Measurements from ENCODE around the gene NELL2.
A peak's percentile ranks its signal among the peaks of the same experiment; 100 is the strongest.
"Not testable (repeated sequence)": the region's sequence is repeated elsewhere in the genome, so short reads cannot be mapped to it uniquely, and the experiment has no call there.

NELL2 gene

GRCh38 chr12:44875954-44876543, at the start of gene NELL2:
TSS of gene NELL2 (minus strand) at chr12:44876315. CDS start at chr12:44875869, 446 bp downstream.
- DNase-seq (ENCODE audit: low read depth in 3 of 3), result peak; percentile 40 to 72 (median 48)

DNA sequence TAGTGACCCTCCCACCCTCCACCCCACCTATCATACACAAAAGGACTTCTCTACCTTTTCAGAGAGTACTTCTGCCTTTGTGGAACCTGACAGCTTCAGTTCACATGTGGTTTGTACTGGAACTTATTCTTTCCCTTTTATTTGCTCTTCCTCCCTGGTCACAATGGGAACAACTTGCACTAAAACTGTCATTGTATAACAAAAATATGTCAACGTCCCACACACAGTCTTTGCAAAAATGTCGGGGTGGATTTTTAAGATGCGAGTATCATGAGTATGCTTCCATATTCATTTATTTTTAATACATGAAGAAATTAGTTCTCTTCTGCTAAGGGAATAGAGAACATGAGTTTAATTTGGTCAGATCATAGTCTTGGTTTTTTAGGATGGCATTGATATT, 45.6 kb upstream of the NELL2 start:
- DNase-seq (ENCODE audit: low read depth in 3 of 3), result no peak

- no peak for DNase-seq (ENCODE audit: low read depth in 3 of 3)
Observed at GRCh38 chr12:44917141-44917540, 41.0 kb upstream of the NELL2 start.

DNA sequence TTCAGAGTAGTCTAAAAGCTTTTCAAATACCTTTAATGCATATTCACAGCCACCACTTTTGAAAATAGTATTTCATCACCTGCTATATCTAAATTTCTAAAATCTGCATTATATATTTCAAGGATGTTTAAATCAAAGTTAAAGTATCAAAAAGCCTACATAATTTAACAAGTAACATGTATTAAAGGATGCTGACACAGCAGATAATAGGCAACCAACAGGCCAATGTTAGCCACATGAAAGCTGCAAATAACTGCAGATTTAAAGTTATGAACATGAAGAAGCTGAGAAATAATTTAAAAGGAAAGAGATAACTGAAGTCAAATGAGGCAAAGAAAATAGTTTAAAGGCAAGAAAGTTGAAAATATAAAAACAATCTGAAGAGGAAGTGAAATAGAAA, 39.8 kb upstream of the NELL2 start:
- DNase-seq (ENCODE audit: low read depth in 3 of 3), result no peak

DNA sequence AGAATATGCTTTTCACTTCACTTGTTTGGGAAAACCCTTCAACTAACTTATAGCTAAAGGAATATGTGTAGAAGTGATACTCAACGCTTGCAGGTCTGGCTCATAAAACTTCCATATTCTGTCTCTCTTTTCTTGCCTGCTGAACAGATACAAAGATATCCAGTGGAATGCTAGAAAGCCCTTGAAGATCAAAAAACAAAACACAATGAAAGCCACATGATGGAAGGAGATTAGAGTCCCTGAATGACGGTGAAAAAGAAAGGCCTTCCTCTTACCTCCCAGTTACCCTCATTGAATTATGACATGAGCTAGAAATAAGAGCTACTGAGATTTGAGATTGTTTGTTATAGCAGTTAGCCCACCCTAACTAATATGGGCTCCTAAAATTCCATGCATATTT, 28.2 kb upstream of the NELL2 start:
- DNase-seq (ENCODE audit: low read depth in 3 of 3), result no peak

GRCh38 chr12:44898108-44898507, 22.0 kb upstream of the NELL2 start:
- DNase-seq (ENCODE audit: low read depth in 3 of 3), result not testable (repeated sequence)

DNA sequence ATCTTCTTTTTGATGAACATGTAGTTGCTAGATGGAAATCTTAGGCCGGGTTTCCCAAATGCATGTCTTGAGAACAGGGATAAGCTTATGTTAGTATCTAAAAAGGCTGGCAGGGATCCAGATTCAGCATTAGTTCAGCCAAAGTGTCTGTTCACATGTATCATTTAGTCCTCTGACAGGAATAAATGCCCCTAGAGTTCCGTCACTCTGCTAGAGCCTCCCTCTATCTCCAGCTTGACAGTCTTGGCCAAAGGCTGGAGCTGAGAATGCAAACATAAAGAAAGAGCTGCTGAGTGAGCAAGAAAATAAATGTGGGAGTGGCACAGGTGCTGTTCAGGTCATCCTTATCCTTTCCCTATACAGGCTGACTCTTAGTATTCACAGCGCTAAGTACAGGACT, 13.8 kb upstream of the NELL2 start:
- no peak for DNase-seq (ENCODE audit: low read depth in 3 of 3)

DNA sequence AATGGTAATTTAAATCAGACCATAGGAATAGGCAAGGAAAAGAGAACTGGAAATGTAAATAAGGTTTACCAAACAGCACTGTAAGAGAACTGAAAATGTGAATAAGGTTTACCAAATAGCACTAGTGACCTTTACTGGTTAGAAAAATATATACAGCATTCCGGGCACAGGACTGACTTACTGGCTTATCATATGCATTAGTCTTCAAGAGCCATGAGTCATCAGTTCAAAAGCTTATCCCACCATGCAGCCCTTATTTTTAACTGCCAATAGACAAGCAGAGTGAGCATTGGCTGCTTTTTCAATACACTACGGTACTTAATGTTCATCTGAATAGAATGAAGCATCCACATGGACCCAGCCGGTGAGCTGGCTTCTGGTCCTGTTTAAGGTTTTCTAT, 13.0 kb upstream of the NELL2 start:
- DNase-seq (ENCODE audit: low read depth in 3 of 3), result no peak

DNA sequence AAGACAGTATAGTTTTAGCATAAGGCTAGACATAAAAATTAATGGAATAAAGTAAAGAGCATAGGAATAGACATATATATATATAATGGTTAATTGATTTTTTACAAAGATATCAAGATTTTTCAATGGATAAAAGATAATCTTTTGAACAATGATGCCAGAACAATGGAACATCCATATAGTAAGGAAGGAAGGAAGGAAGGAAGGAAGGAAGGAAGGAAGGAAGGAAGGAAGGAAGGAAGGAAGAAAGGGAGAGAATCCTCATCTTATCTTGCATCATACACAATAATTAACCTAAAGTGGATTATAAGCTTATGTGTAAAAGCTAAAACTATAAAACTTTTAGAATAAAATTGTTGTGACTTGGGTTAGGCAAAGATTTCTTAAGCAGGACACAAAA, 9.8 kb upstream of the NELL2 start:
- DNase-seq (ENCODE audit: low read depth in 3 of 3), result no peak

DNA sequence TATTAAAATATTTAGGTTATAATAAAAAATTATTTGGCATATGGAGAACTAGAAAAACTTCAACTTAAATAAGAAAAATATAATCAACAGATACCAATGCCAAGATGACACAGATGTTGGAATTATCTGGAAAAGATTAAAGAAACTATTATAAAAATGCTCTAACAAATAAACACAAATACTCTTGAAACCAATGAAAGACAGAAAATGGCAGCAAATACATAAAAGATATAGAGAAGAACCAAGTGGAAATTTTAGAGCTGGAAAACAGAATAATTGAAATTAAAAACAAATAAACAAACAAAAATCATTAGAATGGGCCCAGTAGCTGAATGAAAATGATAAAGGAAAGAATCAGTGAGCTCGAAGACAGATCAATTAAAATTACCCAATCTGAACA, 5.1 kb upstream of the NELL2 start:
- no peak for DNase-seq (ENCODE audit: low read depth in 3 of 3)

GRCh38 chr12:44876544-44877410, 662 bp upstream of the NELL2 start:
- DNase-seq (ENCODE audit: low read depth in 3 of 3), result peak in 1 of 3 experiments; percentile 34

DNA sequence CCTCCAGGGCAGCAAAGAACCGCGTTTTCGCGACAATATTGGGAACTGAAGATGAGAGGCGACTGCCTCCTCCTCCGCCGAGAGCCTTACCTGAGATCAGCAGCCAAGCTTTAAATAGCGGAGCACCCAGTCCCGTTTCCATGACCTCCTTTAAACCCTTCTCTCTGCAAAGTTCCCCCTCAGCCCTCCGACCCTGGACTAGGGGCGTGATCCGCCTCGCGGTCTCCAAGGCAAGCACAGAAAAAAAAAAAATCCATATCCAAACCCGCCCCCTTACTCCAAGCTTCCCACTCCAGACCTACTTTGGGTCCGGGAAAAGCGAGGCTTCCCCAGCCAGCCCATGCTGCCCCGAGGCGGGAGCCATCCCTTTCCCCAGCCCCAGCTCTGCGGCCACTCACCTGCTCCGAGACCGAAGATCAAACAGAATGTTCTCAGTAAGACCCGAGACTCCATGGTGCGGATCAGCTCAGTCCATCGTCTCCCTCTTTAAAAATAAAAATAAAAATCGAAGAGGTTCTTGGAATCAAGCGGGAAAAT, 630 bp downstream of the NELL2 start:
- peak in 1 of 3 experiments; percentile 7 for DNase-seq (ENCODE audit: low read depth in 3 of 3)

- DNase-seq (ENCODE audit: low read depth in 3 of 3), result peak in 1 of 3 experiments; percentile 10
Observed at GRCh38 chr12:44874981-44875416, 1.1 kb downstream of the NELL2 start.

DNA sequence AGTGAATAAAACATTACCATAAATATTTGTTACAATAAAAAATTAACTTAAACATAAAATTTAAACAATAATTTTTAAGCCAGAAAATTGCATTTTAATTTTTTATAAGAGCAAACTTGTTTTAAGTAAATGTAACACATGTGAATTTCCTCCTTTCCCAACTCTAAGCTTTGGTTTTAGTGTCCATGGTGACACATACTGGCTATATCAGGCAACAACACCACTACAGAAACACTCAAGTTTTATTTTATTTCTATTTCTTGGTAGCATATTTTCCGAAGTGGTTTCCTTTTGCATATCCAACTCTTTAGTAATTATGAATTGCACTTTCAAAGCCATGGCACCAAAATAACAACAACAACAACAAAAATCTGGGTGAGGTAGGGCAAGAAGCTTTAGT, 2.2 kb downstream of the NELL2 start:
- no peak for DNase-seq (ENCODE audit: low read depth in 3 of 3)

- DNase-seq (ENCODE audit: low read depth in 3 of 3), result no peak
Observed at GRCh38 chr12:44869503-44869902, 6.6 kb downstream of the NELL2 start.

- DNase-seq (ENCODE audit: low read depth in 3 of 3), result no peak
Observed at GRCh38 chr12:44863867-44864266, 12.2 kb downstream of the NELL2 start.

DNA sequence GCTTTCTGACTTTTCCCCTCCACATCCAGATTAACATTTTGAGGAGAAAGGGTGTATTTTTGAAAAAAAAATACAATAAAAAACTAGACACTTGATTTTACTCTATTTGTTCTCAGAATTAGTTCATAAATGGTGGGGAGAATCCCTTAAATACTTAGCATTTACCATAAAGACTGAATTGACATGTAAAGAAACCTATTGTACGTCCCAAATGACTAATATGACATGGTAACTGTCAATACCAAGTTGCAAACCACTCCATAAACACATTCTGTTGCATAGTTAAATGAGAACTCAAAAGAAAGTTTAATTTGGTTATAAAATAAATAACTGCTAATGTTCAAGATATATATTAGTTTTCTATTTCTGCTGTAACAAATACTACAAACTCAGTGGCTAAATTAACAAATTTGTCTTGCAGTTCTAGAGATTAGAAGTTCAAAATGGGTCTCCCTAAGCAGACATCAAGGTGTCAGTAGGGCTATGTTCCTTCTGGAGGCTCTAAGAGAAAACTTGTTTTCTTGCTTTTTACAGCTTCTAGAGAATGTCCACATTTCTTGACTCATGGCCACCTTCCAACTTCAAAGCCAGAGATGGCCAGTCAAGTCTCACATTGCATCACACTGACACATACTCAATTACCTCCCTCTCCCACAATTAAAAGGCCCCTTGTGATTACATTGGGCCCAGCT, 16.0 kb downstream of the NELL2 start:
- DNase-seq (ENCODE audit: low read depth in 3 of 3), result no peak

GRCh38 chr12:44858226-44858855, 17.8 kb downstream of the NELL2 start:
- DNase-seq (ENCODE audit: low read depth in 3 of 3), result no peak

DNA sequence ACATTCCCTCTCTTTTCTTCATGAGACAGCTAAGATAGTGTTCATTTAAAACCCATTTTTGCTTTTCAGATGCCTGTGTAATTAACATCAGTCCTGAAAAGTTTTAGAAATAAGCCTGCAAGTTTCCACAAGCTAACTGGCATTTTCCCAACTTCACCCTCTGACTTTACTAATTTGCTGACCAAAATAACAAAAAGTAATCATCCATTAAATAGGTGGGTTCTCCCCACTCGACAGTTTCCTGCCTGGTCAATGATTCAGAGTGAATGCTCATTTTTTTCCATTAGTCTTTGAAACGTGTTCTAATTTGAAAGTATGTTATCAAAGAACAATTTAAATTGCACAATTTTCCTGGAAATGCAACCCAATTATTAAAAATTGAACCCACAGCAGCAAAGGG, 23.6 kb downstream of the NELL2 start:
- no peak for DNase-seq (ENCODE audit: low read depth in 3 of 3)

GRCh38 chr12:44851586-44851985, 24.5 kb downstream of the NELL2 start:
- DNase-seq (ENCODE audit: low read depth in 3 of 3), result no peak

- no peak for DNase-seq (ENCODE audit: low read depth in 3 of 3)
Observed at GRCh38 chr12:44848703-44849085, 27.4 kb downstream of the NELL2 start.
